HepG2 (cell line): ENCODE measurements around the gene CHRNB1. TPM values are rescaled to one million over a fixed set of nuclear protein-coding genes. Genes with fewer than 3 reads are reported as not detected.
A peak's percentile ranks its signal among the peaks of the same experiment; 100 is the strongest.

Source experiments
- AHR ChIP-seq: IDR thresholded peaks from 2 replicates; pipeline ENCODE4 v1.6.1; 2018; ENCODE audit warnings: missing genetic modification reagents, missing compliant biosample characterization
- LBX2 ChIP-seq: sonication (generic); formaldehyde crosslinking; IDR thresholded peaks from 2 replicates; pipeline ENCODE4 v1.5.0; 2020; ENCODE audit warnings: missing genetic modification reagents, mild to moderate bottlenecking, borderline replicate concordance
- MED1 ChIP-seq: sonication (generic); formaldehyde crosslinking; IDR thresholded peaks from 2 replicates; pipeline ENCODE4 v1.4.0; 2020; ENCODE audit warnings: missing genetic modification reagents
- MEIS1 ChIP-seq: sonication (generic); formaldehyde crosslinking; IDR thresholded peaks from 2 replicates; pipeline ENCODE4 v1.9.0; 2021; ENCODE audit warnings: mild to moderate bottlenecking, missing genetic modification reagents, moderate library complexity, borderline replicate concordance
- NCOA1 ChIP-seq: sonication (generic); formaldehyde crosslinking; IDR thresholded peaks from 2 replicates; pipeline ENCODE4 v1.9.0; 2021; ENCODE audit warnings: missing genetic modification reagents
- RBM22 ChIP-seq: fragments of 200-400 bp; formaldehyde crosslinking; optimal IDR thresholded peaks from 2 replicates; pipeline ENCODE3; 2017; ENCODE audit warnings: mild to moderate bottlenecking, low read length, moderate library complexity
- ZNF142 ChIP-seq: sonication (generic); formaldehyde crosslinking; IDR thresholded peaks from 2 replicates; pipeline ENCODE4 v1.4.0; 2020; ENCODE audit warnings: missing genetic modification reagents
- ZNF644 ChIP-seq: IDR thresholded peaks from 2 replicates; pipeline ENCODE4 v1.6.1; 2016; ENCODE audit warnings: low read depth
- ZNF674 ChIP-seq: sonication (generic); formaldehyde crosslinking; IDR thresholded peaks from 2 replicates; pipeline ENCODE4 v1.5.0; 2020; ENCODE audit warnings: low read depth, mild to moderate bottlenecking, missing genetic modification reagents
- ZNF782 ChIP-seq: sonication (generic); formaldehyde crosslinking; IDR thresholded peaks from 2 replicates; pipeline ENCODE4 v1.4.0; 2020; ENCODE audit warnings: missing genetic modification reagents, mild to moderate bottlenecking, borderline replicate concordance
- polyA plus RNA-seq, 8 experiments: library from polyadenylated mRNA; depleted of rRNA in 3 of 8; stranded (reverse) in 7 of 8; unstranded in 1 of 8; fragments of >200 nt; fragmentation: Illumina TruSeq in 4 of 8; extraction: Trizol in 4 of 8; gene quantifications; 2 replicates each; pipeline versions ENCODE4 v1.2.1 to v1.2.3, GENCODE V29; 2011 to 2016; ENCODE audit warnings: low read depth in 4 of 8, missing spikeins in 1 of 8, mixed read lengths in 1 of 8; ENCODE audit not compliant: insufficient read depth in 1 of 8
- total RNA-seq, 5 experiments: library from RNA; depleted of rRNA; stranded (reverse); fragments of >200 nt; fragmentation: Illumina TruSeq; extraction: Trizol; gene quantifications; 2 replicates each; pipeline ENCODE4 v1.2.3, GENCODE V29; 2016; ENCODE audit warnings: low read depth in 1 of 5
- TF ChIP-seq, protein P1 (sequence below): sonication (generic); formaldehyde crosslinking; IDR thresholded peaks from 2 replicates; pipeline ENCODE4 v1.4.0; 2020; ENCODE audit warnings: mild to moderate bottlenecking, missing genetic modification reagents
- TF ChIP-seq, protein P2 (sequence below): sonication (generic); formaldehyde crosslinking; IDR thresholded peaks from 2 replicates; pipeline ENCODE4 v1.4.0; 2020; ENCODE audit warnings: mild to moderate bottlenecking, missing genetic modification reagents
- TF ChIP-seq, protein P3 (sequence below): sonication (generic); formaldehyde crosslinking; IDR thresholded peaks from 2 replicates; pipeline ENCODE4 v1.4.0; 2020; ENCODE audit warnings: missing genetic modification reagents

Gene CHRNB1
- total and polyA plus RNA-seq, 2 of the 13 experiments (the other 11 are each of a cell fraction or from before 2014, with no cell fraction given), result 5.4 to 33.7 TPM

- TF ChIP-seq, protein P1, sequence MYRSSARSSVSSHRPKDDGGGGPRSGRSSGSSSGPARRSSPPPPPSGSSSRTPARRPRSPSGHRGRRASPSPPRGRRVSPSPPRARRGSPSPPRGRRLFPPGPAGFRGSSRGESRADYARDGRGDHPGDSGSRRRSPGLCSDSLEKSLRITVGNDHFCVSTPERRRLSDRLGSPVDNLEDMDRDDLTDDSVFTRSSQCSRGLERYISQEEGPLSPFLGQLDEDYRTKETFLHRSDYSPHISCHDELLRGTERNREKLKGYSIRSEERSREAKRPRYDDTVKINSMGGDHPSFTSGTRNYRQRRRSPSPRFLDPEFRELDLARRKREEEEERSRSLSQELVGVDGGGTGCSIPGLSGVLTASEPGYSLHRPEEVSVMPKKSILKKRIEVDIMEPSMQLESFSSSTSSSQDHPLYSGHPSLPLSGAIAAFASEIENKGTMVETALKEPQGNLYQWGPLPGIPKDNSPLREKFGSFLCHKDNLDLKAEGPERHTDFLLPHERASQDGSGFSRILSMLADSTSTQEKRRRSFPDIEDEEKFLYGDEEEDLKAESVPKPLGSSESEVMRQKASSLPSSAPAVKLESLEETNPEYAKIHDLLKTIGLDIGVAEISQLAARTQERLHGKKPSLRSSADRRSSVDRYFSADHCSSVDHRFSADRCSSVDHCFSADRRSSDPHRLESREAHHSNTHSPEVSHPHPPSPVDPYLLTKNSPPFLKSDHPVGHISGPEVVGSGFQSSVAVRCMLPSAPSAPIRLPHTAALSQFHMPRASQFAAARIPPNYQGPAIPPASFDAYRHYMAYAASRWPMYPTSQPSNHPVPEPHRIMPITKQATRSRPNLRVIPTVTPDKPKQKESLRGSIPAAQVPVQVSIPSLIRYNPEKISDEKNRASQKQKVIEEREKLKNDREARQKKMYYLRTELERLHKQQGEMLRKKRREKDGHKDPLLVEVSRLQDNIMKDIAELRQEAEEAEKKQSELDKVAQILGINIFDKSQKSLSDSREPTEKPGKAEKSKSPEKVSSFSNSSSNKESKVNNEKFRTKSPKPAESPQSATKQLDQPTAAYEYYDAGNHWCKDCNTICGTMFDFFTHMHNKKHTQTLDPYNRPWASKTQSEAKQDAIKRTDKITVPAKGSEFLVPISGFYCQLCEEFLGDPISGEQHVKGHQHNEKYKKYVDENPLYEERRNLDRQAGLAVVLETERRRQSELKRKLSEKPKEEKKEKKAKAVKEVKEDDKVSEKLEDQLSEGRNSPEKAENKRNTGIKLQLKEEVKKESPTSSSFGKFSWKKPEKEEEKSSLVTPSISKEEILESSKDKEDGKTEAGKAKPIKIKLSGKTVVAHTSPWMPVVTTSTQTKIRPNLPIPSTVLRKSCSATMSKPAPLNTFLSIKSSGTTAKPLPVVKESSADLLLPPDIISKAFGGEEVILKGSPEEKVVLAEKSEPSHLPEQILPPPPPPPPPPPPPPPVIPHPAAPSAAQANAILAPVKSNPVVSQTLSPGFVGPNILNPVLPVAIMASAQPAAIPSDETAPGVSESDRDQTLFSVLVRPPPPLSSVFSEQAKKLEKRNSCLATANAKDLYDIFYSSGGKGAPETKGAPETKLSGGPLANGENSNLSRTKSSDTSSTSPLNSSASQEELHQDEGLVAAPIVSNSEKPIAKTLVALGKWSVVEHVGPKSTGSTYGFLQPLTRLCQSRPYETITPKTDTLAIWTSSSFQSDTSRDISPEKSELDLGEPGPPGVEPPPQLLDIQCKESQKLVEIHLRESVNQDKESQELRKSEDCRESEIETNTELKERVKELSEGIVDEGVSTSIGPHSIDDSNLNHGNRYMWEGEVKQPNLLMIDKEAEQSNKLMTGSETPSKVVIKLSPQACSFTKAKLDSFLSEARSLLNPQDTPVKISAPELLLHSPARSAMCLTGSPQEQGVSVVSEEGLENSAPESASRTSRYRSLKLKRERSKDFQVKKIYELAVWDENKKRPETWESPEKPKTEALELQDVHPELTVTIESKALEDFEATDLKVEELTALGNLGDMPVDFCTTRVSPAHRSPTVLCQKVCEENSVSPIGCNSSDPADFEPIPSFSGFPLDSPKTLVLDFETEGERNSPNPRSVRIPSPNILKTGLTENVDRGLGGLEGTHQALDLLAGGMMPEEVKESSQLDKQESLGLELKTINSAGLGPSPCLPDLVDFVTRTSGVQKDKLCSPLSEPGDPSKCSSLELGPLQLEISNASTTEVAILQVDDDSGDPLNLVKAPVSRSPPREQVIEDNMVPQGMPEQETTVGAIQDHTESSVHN, result no peak
- TF ChIP-seq RBM22 (no peak), MEIS1 (CRISPR knock-in tag) (no peak), ZNF644 (CRISPR knock-in tag) (no peak), AHR (CRISPR knock-in tag) (no peak), NCOA1 (CRISPR knock-in tag) (peak; percentile 71; the same call in 1 of the 2 replicates), MED1 (CRISPR knock-in tag) (no peak), LBX2 (CRISPR knock-in tag) (no peak), ZNF142 (CRISPR knock-in tag) (no peak; the same call in 1 of the 2 replicates), ZNF782 (no peak), ZNF674 (CRISPR knock-in tag) (no peak)
- TF ChIP-seq, protein P2, sequence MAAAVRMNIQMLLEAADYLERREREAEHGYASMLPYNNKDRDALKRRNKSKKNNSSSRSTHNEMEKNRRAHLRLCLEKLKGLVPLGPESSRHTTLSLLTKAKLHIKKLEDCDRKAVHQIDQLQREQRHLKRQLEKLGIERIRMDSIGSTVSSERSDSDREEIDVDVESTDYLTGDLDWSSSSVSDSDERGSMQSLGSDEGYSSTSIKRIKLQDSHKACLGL, result no peak
- TF ChIP-seq, protein P3, sequence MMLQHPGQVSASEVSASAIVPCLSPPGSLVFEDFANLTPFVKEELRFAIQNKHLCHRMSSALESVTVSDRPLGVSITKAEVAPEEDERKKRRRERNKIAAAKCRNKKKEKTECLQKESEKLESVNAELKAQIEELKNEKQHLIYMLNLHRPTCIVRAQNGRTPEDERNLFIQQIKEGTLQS, result no peak
These were observed 38.6 kb downstream of the CHRNB1 start (continued) for GRCh38 chr17:7483255-7484066.
